Endothelial cell of umbilical vein (primary cell): ENCODE data around the gene COL18A1. TPM values are rescaled to one million over a fixed set of nuclear protein-coding genes. Genes with fewer than 3 reads are reported as not detected.

Experiments
- BruUV-seq: library from RNA; stranded (reverse); fragments of 400-500 nt; replicated peaks from 2 replicates; lab custom pipeline; 2021; lab: Mats Ljungman, UMichigan
- CTCF ChIA-PET: fragments of 300-600, 350-600 bp; sonication (Branson Sonifier 250); formaldehyde crosslinking; loops from one replicate; lab custom pipeline; 2021; ENCODE audit warnings: antibody characterized with exemption, inconsistent platforms; lab: Charles Lee
- POLR2A ChIA-PET: fragments of 300-600, 350-600 bp; sonication (Branson Sonifier 250); formaldehyde crosslinking; loops from one replicate; lab custom pipeline; 2021; ENCODE audit warnings: antibody characterized with exemption, inconsistent platforms; lab: Charles Lee
- DNase-seq: peaks from one replicate; pipeline ENCODE4 v3.0.0-alpha.2; 2011; ENCODE audit warnings: low read depth, low spot score
- FAIRE-seq: peaks from 2 replicates; lab custom pipeline; 2011; peaks lifted over from hg19 to GRCh38; lab: Jason Lieb, UNC
- H2AFZ ChIP-seq: 2 replicates; pipeline ENCODE4 v1.6.0; 2012; ENCODE audit warnings: low read depth, low read length, control low read depth, inconsistent platforms
- H3K27ac ChIP-seq: 2 replicates; pipeline ENCODE4 v1.5.1; 2011; ENCODE audit warnings: low read depth, mild to moderate bottlenecking, control low read depth, low read length, moderate library complexity; ENCODE audit not compliant: insufficient read depth
- H3K27me3 ChIP-seq, 2 experiments: 2 replicates each; pipeline versions ENCODE4 v1.6.0 to v1.6.1; 2011; ENCODE audit warnings: low read length in 2 of 2, mixed read lengths in 1 of 2; ENCODE audit not compliant: control insufficient read depth in 2 of 2, insufficient read depth in 2 of 2
- H3K36me3 ChIP-seq, 2 experiments: 2 replicates in 1 of 2; 3 replicates in 1 of 2; pipeline ENCODE4 v1.5.1; 2011; ENCODE audit warnings: low read length in 2 of 2, mild to moderate bottlenecking in 1 of 2, moderate library complexity in 1 of 2; ENCODE audit not compliant: control insufficient read depth in 2 of 2, insufficient read depth in 2 of 2; ENCODE audit errors: extremely low read depth in 1 of 2
- H3K4me1 ChIP-seq: 3 replicates; pipeline ENCODE4 v1.5.1; 2011; ENCODE audit warnings: mild to moderate bottlenecking, low read length; ENCODE audit not compliant: control insufficient read depth, insufficient read depth; ENCODE audit errors: extremely low read depth
- H3K4me2 ChIP-seq: 2 replicates; pipeline ENCODE4 v1.6.1; 2011; ENCODE audit warnings: low read length, control low read depth, mixed read lengths; ENCODE audit not compliant: insufficient read depth
- H3K4me3 ChIP-seq, 3 experiments: fragments of 200-600 bp in 1 of 3; sonication (generic), shearing (Covaris generic) in 1 of 3; replicated peaks in 1 of 3; 2 replicates each; pipeline ENCODE4 v1.5.1; 2011 to 2016; ENCODE audit warnings: control low read depth in 3 of 3, low read length in 3 of 3, mild to moderate bottlenecking in 2 of 3, inconsistent platforms in 1 of 3, low read depth in 1 of 3, moderate library complexity in 1 of 3; ENCODE audit not compliant: insufficient read depth in 1 of 3
- H3K79me2 ChIP-seq: 2 replicates; pipeline ENCODE4 v1.6.0; 2012; ENCODE audit warnings: low read length, inconsistent platforms; ENCODE audit not compliant: control insufficient read depth, insufficient read depth
- H3K9ac ChIP-seq: replicated peaks from 2 replicates; pipeline ENCODE3; 2011; ENCODE audit warnings: low read length, control low read depth; ENCODE audit not compliant: insufficient read depth; ENCODE audit errors: extremely low read depth
- H3K9me1 ChIP-seq: replicated peaks from 3 replicates; pipeline ENCODE4 v1.6.0; 2011; ENCODE audit warnings: mild to moderate bottlenecking, low read length; ENCODE audit not compliant: control insufficient read depth, insufficient read depth; ENCODE audit errors: extremely low read depth
- H3K9me3 ChIP-seq: replicated peaks from 2 replicates; pipeline ENCODE4 v1.5.1; 2012; ENCODE audit warnings: low read length, inconsistent platforms; ENCODE audit not compliant: control insufficient read depth, insufficient read depth
- H4K20me1 ChIP-seq: replicated peaks from 2 replicates; pipeline ENCODE3; 2011; ENCODE audit warnings: mild to moderate bottlenecking, low read length; ENCODE audit not compliant: control insufficient read depth, insufficient read depth; ENCODE audit errors: extremely low read depth
- CTCF ChIP-seq, 2 donors: IDR thresholded peaks; 1 replicate in 1 of 2; 2 replicates in 1 of 2; pipeline ENCODE4 v1.5.1; 2011; ENCODE audit warnings: low read length in 2 of 2, mild to moderate bottlenecking in 2 of 2, moderate library complexity in 2 of 2, control low read depth in 1 of 2, inconsistent platforms in 1 of 2, low read depth in 1 of 2; ENCODE audit not compliant: insufficient read depth in 1 of 2; ENCODE audit errors: extremely low read depth in 1 of 2
- FOS ChIP-seq: IDR thresholded peaks from 2 replicates; pipeline ENCODE4 v1.6.1; 2011; ENCODE audit warnings: mild to moderate bottlenecking, low read length, moderate library complexity, borderline replicate concordance; ENCODE audit not compliant: insufficient read depth
- GATA2 ChIP-seq: IDR thresholded peaks from 2 replicates; pipeline ENCODE4 v1.7.0; 2011; ENCODE audit warnings: low read depth, mild to moderate bottlenecking, moderate library complexity, mixed read lengths, low read length; ENCODE audit not compliant: insufficient read length, insufficient read depth
- JUN ChIP-seq: IDR thresholded peaks from 2 replicates; pipeline ENCODE4 v1.6.1; 2011; ENCODE audit warnings: borderline replicate concordance, low read depth; ENCODE audit not compliant: insufficient read length, insufficient read depth
- MAX ChIP-seq: IDR thresholded peaks from 2 replicates; pipeline ENCODE4 v1.6.1; 2011; ENCODE audit not compliant: insufficient read depth, insufficient read length
- MYC ChIP-seq: IDR thresholded peaks from one replicate; pipeline ENCODE4 v1.6.1; 2011; ENCODE audit warnings: mild to moderate bottlenecking, low read depth, low read length
- POLR2A ChIP-seq: IDR thresholded peaks from 2 replicates; pipeline ENCODE4 v1.6.1; 2012; ENCODE audit warnings: low read depth, mild to moderate bottlenecking, control low read depth, low read length
- dilution Hi-C: fragments of 300-500 bp; cut with MboI; formaldehyde crosslinking; loops from one replicate; pipeline ENCODE4 v1.15.0; 2019; ENCODE audit warnings: low sequenced_read_pairs; ENCODE audit not compliant: extremely low pct_ligation_motif_present
- intact Hi-C: fragments of 100-400 bp; cut with micrococcal nuclease; formaldehyde crosslinking; loops from one replicate; pipeline ENCODE4 v1.10.0; 2022
- polyA plus RNA-seq, 4 experiments: library from polyadenylated mRNA; depleted of rRNA in 3 of 4; stranded (reverse) in 3 of 4; unstranded in 1 of 4; fragments of >200 nt; gene quantifications; 2 replicates each; pipeline versions ENCODE4 v1.2.1 to v1.2.3, GENCODE V29; 2011 to 2012; ENCODE audit warnings: missing spikeins in 1 of 4
- total RNA-seq: library from RNA; stranded (reverse); gene quantifications from 2 replicates; pipeline ENCODE4 v1.2.3, GENCODE V29; 2021

Gene COL18A1
- total and polyA plus RNA-seq, 2 donors (not counting 3 experiments of a cell fraction or from before 2014, with no cell fraction given): 198 to 252 TPM

DNA sequence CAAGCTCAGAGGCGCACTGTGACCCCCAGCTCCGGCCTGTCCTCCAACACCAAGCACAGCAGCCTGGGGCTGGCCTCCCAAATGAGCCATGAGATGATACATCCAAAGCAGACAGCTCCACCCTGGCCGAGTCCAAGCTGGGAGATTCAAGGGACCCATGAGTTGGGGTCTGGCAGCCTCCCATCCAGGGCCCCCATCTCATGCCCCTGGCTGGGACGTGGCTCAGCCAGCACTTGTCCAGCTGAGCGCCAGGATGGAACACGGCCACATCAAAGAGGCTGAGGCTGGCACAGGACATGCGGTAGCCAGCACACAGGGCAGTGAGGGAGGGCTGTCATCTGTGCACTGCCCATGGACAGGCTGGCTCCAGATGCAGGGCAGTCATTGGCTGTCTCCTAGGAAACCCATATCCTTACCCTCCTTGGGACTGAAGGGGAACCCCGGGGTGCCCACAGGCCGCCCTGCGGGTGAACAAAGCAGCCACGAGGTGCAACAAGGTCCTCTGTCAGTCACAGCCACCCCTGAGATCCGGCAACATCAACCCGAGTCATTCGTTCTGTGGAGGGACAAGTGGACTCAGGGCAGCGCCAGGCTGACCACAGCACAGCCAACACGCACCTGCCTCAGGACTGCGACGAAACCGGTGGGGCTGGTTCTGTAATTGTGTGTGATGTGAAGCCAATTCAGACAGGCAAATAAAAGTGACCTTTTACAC lies 108.2 kb downstream of the COL18A1 start:
- TF ChIP-seq CTCF (IDR thresholded peaks at IDR 0.05; ENCODE audit: extremely low read depth in 1 of 2, insufficient read depth in 1 of 2, low read depth in 1 of 2, low read length in 2 of 2) (no peak), MYC (no peak), GATA2 (no peak), FOS (no peak), POLR2A (no peak), JUN (no peak), MAX (no peak)
- FAIRE-seq (no peak), DNase-seq (no peak)
- intact Hi-C loops: no loop called here
- CTCF ChIA-PET: no interaction called here
- POLR2A ChIA-PET: no interaction called here
- H3K79me2 ChIP-seq: peaks cover 3% of the 10 kb centered on the region
- H3K9me3 ChIP-seq: no peaks in the 10 kb centered on the region
- peaks cover 4 to 19% of the 10 kb centered on the region in 2 experiments for H3K36me3 ChIP-seq
- H4K20me1 ChIP-seq: no peaks in the 10 kb centered on the region
- no peaks in the 10 kb centered on the region for H3K27me3 ChIP-seq
- H3K9ac ChIP-seq: no peak overlapping the region
- H3K27ac ChIP-seq: no peak overlapping the region
- H3K4me1 ChIP-seq: peaks cover 10% of the 10 kb centered on the region
- no peak overlapping the region for H2AFZ ChIP-seq
- H3K4me3 ChIP-seq: no peak overlapping the region
- no peak overlapping the region for H3K4me2 ChIP-seq
- H3K9me1 ChIP-seq: no peaks in the 10 kb centered on the region
- BruUV-seq: TSS peak; percentile 71
- dilution Hi-C loops: no loop called here
